ENCODE measurements around the gene CRCP.
"Not testable (repeated sequence)": the region's sequence is repeated elsewhere in the genome, so short reads cannot be mapped to it uniquely, and the experiment has no call there.

Gene CRCP

GRCh38 chr7:66119245-66119850 is 4.7 kb downstream of the CRCP start:
- ChIA-PET POLR2A (no interaction called here), CTCF (interaction anchor here (1.0 kb wide), 1 partner anchor 22 kb away, joined by 3 read pairs; no protein-coding TSS in a partner anchor)
- H3K4me3 ChIP-seq (ENCODE audit: low read depth, low read length) = no peak overlapping the region
- no peak for TF ChIP-seq CTCF (IDR thresholded peaks at IDR 0.05; ENCODE audit: insufficient read depth, low read length, missing control alignments)
- no peak for DNase-seq (ENCODE audit: low read depth, low spot score)

- DNase-seq (ENCODE audit: low read depth, low spot score) = no peak
- ChIA-PET CTCF (interaction anchor here (1.1 kb wide), 1 partner anchor 383 kb away, joined by 3 read pairs; no protein-coding TSS in a partner anchor), POLR2A (no interaction called here)
- H3K4me3 ChIP-seq (ENCODE audit: low read depth, low read length) = no peak overlapping the region
- TF ChIP-seq CTCF (IDR thresholded peaks at IDR 0.05; ENCODE audit: insufficient read depth, low read length, missing control alignments) = no peak
Observed at GRCh38 chr7:66123175-66123528, 8.5 kb downstream of the CRCP start.

GRCh38 chr7:66124569-66124861 is 9.9 kb downstream of the CRCP start:
- POLR2A ChIA-PET; H3K4me3 ChIP-seq (ENCODE audit: low read depth, low read length); DNase-seq (ENCODE audit: low read depth, low spot score): not testable (repeated sequence)
- CTCF ChIA-PET = interaction anchor here (0.9 to 1.2 kb wide), 2 partner anchors 8 to 94 kb away, joined by 3 to 6 read pairs; no protein-coding TSS in a partner anchor

GRCh38 chr7:66125052-66125694 is 10.5 kb downstream of the CRCP start:
- POLR2A ChIA-PET = no interaction called here
- CTCF ChIA-PET = interaction anchor here (0.9 to 1.2 kb wide), 2 partner anchors 9 to 95 kb away, joined by 3 to 6 read pairs; no protein-coding TSS in a partner anchor
- DNase-seq (ENCODE audit: low read depth, low spot score) = no peak

GRCh38 chr7:66125781-66126352 is 11.2 kb downstream of the CRCP start:
- H3K4me3 ChIP-seq (ENCODE audit: low read depth, low read length); DNase-seq (ENCODE audit: low read depth, low spot score); POLR2A ChIA-PET: not testable (repeated sequence)
- CTCF ChIA-PET = interaction anchor here (1.2 to 1.8 kb wide), 3 partner anchors 11 to 96 kb away, joined by 5 to 7 read pairs (median 6); partner anchors contain the start of gene CRCP

More at GRCh38 chr7:66125052-66125694, 10.5 kb downstream of the CRCP start:
- H3K4me3 ChIP-seq (ENCODE audit: low read depth, low read length) = no peak overlapping the region
- no peak for TF ChIP-seq CTCF (IDR thresholded peaks at IDR 0.05; ENCODE audit: insufficient read depth, low read length, missing control alignments)

GRCh38 chr7:66127172-66127571 is 12.5 kb downstream of the CRCP start:
- H3K4me3 ChIP-seq (ENCODE audit: low read depth, low read length); POLR2A ChIA-PET; DNase-seq (ENCODE audit: low read depth, low spot score): not testable (repeated sequence)
- CTCF ChIA-PET = interaction anchor here (1.8 kb wide), 2 partner anchors 12 to 14 kb away, joined by 5 to 7 read pairs; partner anchors contain the start of gene CRCP

GRCh38 chr7:66138994-66139752 is 24.5 kb downstream of the CRCP start:
- H3K4me3 ChIP-seq (ENCODE audit: low read depth, low read length) = no peak overlapping the region
- ChIA-PET CTCF (interaction anchor here (1.5 to 4.4 kb wide), 2 partner anchors 108 to 274 kb away, joined by 5 to 19 read pairs; no protein-coding TSS in a partner anchor), POLR2A (interaction anchor here (0.6 to 0.8 kb wide), 3 partner anchors 28 to 66 kb away, joined by 3 read pairs; partner anchors contain the start of gene TPST1)
- no peak for TF ChIP-seq CTCF (IDR thresholded peaks at IDR 0.05; ENCODE audit: insufficient read depth, low read length, missing control alignments)
- DNase-seq (ENCODE audit: low read depth, low spot score) = no peak

Data from AG04449 (cell line).